H9 (cell line): ENCODE measurements around the gene GBP3. TPM values are rescaled to one million over a fixed set of nuclear protein-coding genes. Genes with fewer than 3 reads are reported as not detected.
A peak's percentile ranks its signal among the peaks of the same experiment; 100 is the strongest.

Experiments used
- DNase-seq: peaks from one replicate; pipeline ENCODE4 v3.0.0-alpha.2; 2017
- H2AFZ ChIP-seq: one replicate; pipeline ENCODE4 v1.6.1; 2013; ENCODE audit warnings: mild to moderate bottlenecking, low read length, control low read depth, moderate library complexity
- H2AK5ac ChIP-seq: 2 replicates; pipeline ENCODE4 v1.6.1; 2013; ENCODE audit warnings: low read length, control low read depth, mixed read lengths; ENCODE audit not compliant: insufficient read length
- H2BK120ac ChIP-seq: one replicate; pipeline ENCODE4 v1.6.1; 2013; ENCODE audit warnings: low read depth, mild to moderate bottlenecking, low read length, control low read depth, inconsistent platforms; ENCODE audit not compliant: poor library complexity, severe bottlenecking
- H2BK12ac ChIP-seq: 2 replicates; pipeline ENCODE4 v1.6.1; 2013; ENCODE audit warnings: low read length, control low read depth, mixed read lengths, low read depth; ENCODE audit not compliant: insufficient read length
- H2BK15ac ChIP-seq: 2 replicates; pipeline ENCODE4 v1.6.1; 2013; ENCODE audit warnings: low read depth, low read length, control low read depth
- H2BK20ac ChIP-seq: one replicate; pipeline ENCODE4 v1.6.1; 2013; ENCODE audit warnings: low read depth, mild to moderate bottlenecking, low read length, control low read depth, inconsistent platforms; ENCODE audit not compliant: poor library complexity, severe bottlenecking
- H2BK5ac ChIP-seq: 2 replicates; pipeline ENCODE4 v1.6.1; 2013; ENCODE audit warnings: low read length, control low read depth, mixed read lengths; ENCODE audit not compliant: insufficient read length
- H3K14ac ChIP-seq: 2 replicates; pipeline ENCODE4 v1.6.1; 2013; ENCODE audit warnings: low read length, control low read depth; ENCODE audit not compliant: insufficient read depth
- H3K18ac ChIP-seq: 2 replicates; pipeline ENCODE4 v1.6.1; 2013; ENCODE audit warnings: low read depth, mild to moderate bottlenecking, mixed read lengths, low read length, control low read depth; ENCODE audit not compliant: insufficient read length
- H3K23ac ChIP-seq: 2 replicates; pipeline ENCODE4 v1.6.1; 2013; ENCODE audit warnings: low read length, control low read depth, mixed read lengths, low read depth; ENCODE audit not compliant: insufficient read length
- H3K23me2 ChIP-seq: 2 replicates; pipeline ENCODE4 v1.6.1; 2013; ENCODE audit warnings: low read depth, mild to moderate bottlenecking, mixed read lengths, low read length, control low read depth; ENCODE audit not compliant: insufficient read length, poor library complexity, severe bottlenecking
- H3K27ac ChIP-seq: 2 replicates; pipeline ENCODE4 v1.5.1; 2013; ENCODE audit warnings: low read length, control low read depth, mixed read lengths, low read depth; ENCODE audit not compliant: insufficient read length
- H3K27me3 ChIP-seq: 2 replicates; pipeline ENCODE4 v1.6.1; 2013; ENCODE audit warnings: low read length, control low read depth, inconsistent platforms; ENCODE audit not compliant: insufficient read depth
- H3K4ac ChIP-seq: 2 replicates; pipeline ENCODE4 v1.6.1; 2013; ENCODE audit warnings: low read depth, mild to moderate bottlenecking, control low read depth, inconsistent platforms, low read length, moderate library complexity
- H3K4me1 ChIP-seq: 2 replicates; pipeline ENCODE4 v1.6.1; 2013; ENCODE audit warnings: low read length, control low read depth, inconsistent platforms; ENCODE audit not compliant: insufficient read depth
- H3K4me2 ChIP-seq: 2 replicates; pipeline ENCODE4 v1.6.1; 2013; ENCODE audit warnings: low read length, control low read depth, mixed read lengths; ENCODE audit not compliant: insufficient read length, insufficient read depth
- H3K56ac ChIP-seq: 2 replicates; pipeline ENCODE4 v1.6.1; 2013; ENCODE audit warnings: low read depth, mild to moderate bottlenecking, mixed read lengths, low read length, control low read depth; ENCODE audit not compliant: insufficient read length
- H3K79me1 ChIP-seq: 2 replicates; pipeline ENCODE4 v1.6.1; 2013; ENCODE audit warnings: low read depth, mild to moderate bottlenecking, moderate library complexity, low read length, control low read depth, inconsistent platforms; ENCODE audit not compliant: insufficient read depth, poor library complexity, severe bottlenecking
- H3K79me2 ChIP-seq: 2 replicates; pipeline ENCODE4 v1.6.1; 2013; ENCODE audit warnings: low read length, control low read depth, inconsistent platforms; ENCODE audit not compliant: insufficient read depth
- H3K9ac ChIP-seq: 2 replicates; pipeline ENCODE4 v1.6.1; 2013; ENCODE audit warnings: low read length, control low read depth, mixed read lengths; ENCODE audit not compliant: insufficient read length; ENCODE audit errors: extremely low read depth
- H3K9me3 ChIP-seq: one replicate; pipeline ENCODE4 v1.6.1; 2013; ENCODE audit warnings: low read depth, low read length, inconsistent platforms; ENCODE audit not compliant: control insufficient read depth
- H3T11ph ChIP-seq: one replicate; pipeline ENCODE4 v1.6.1; 2013; ENCODE audit warnings: mild to moderate bottlenecking, low read length, control low read depth, inconsistent platforms
- H4K20me1 ChIP-seq: one replicate; pipeline ENCODE4 v1.6.1; 2013; ENCODE audit not compliant: control insufficient read depth, insufficient read length, insufficient read depth
- H4K5ac ChIP-seq: 2 replicates; pipeline ENCODE4 v1.6.1; 2013; ENCODE audit warnings: low read depth, mild to moderate bottlenecking, mixed read lengths, low read length, control low read depth; ENCODE audit not compliant: insufficient read length
- H4K8ac ChIP-seq: replicated peaks from 2 replicates; pipeline ENCODE4 v1.6.1; 2013; ENCODE audit warnings: low read length, control low read depth, mixed read lengths, low read depth; ENCODE audit not compliant: insufficient read length
- H4K91ac ChIP-seq: 2 replicates; pipeline ENCODE4 v1.6.1; 2013; ENCODE audit warnings: low read depth, mild to moderate bottlenecking, moderate library complexity, mixed read lengths, low read length, control low read depth; ENCODE audit not compliant: insufficient read length
- H3K27ac Mint-ChIP-seq, 3 experiments: 2 replicates in 2 of 3; 3 replicates in 1 of 3; pipeline ENCODE4 v1.8.0; 2020 to 2021; ENCODE audit warnings: mixed read lengths in 3 of 3, mild to moderate bottlenecking in 1 of 3, moderate library complexity in 1 of 3
- H3K27me3 Mint-ChIP-seq: 2 replicates; pipeline ENCODE4 v1.8.0; 2021; ENCODE audit warnings: low read depth, mild to moderate bottlenecking, moderate library complexity, mixed read lengths
- H3K36me3 Mint-ChIP-seq, 3 experiments: 2 replicates in 2 of 3; 3 replicates in 1 of 3; pipeline ENCODE4 v1.8.0; 2020 to 2021; ENCODE audit warnings: low read depth in 3 of 3, mixed read lengths in 3 of 3; ENCODE audit not compliant: insufficient read depth in 1 of 3
- H3K4me1 Mint-ChIP-seq, 2 experiments: 2 replicates each; pipeline ENCODE4 v1.8.0; 2020; ENCODE audit warnings: mixed read lengths in 2 of 2
- H3K4me3 Mint-ChIP-seq, 2 experiments: 2 replicates in 1 of 2; 3 replicates in 1 of 2; pipeline ENCODE4 v1.8.0; 2020 to 2021; ENCODE audit warnings: mild to moderate bottlenecking in 2 of 2, mixed read lengths in 2 of 2, moderate library complexity in 1 of 2
- H3K9me3 Mint-ChIP-seq, 2 experiments: 2 replicates in 1 of 2; 3 replicates in 1 of 2; pipeline ENCODE4 v1.8.0; 2020; ENCODE audit warnings: mild to moderate bottlenecking in 2 of 2, mixed read lengths in 2 of 2, moderate library complexity in 1 of 2
- WGBS: extraction: QIAGEN DNeasy Blood & Tissue Kit; methylation state at CpG from one replicate; pipeline ENCODE4 v1.1.7; 2013; ENCODE audit warnings: missing lambda C conversion rate, low lambda C conversion rate, mixed read lengths; ENCODE audit not compliant: insufficient read length; ENCODE audit errors: extremely low coverage; 5-methylcytosine and 5-hydroxymethylcytosine counted together
- total RNA-seq: library from RNA; stranded (reverse); gene quantifications from 2 replicates; pipeline ENCODE4 v1.2.1, GENCODE V29; 2021
- TF ChIP-seq, protein P1 (sequence below): fragments of 200-600 bp; sonication (generic); conservative IDR thresholded peaks from 3 replicates; pipeline ENCODE4 v1.8.0; 2021; ENCODE audit warnings: antibody characterized with exemption, mild to moderate bottlenecking

GBP3 gene
- total RNA-seq, 1 experiment from 2014 or later, result not detected

DNA sequence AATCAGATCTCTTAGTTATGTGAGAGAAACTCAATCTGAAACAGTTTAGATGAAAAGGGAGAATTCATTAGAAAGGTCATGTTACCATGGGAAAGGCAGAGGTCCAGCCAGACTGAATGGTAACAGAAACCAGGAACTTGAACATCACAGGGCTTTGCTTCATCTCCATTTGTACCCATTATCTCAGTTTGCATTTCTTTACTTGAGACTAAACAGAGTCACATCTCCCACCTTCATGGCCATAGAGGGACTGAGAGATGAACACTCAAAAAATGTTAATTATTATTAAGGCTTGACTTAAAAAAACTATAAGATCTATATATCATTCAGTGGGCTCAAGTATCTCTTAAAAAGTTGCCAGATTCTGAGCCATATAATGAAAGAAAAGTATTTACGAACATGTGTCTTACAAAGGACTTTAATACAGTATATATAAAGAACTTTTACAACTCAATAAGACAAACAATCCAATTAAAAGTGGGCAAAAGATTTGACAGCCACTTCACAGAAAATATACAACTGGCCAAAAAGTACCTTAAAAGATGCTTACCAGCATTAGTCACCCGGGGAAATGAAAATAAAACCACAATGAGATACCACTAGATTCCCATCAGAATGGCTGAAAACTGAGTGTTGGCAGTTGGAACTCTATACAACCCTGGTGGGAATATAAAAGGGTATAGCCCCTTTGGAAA is 43.5 kb downstream of the GBP3 start:
- Histone ChIP-seq H2AFZ (no peak overlapping the region), H4K20me1 (no peaks in the 10 kb centered on the region), H3K27ac (no peak overlapping the region), H3K79me2 (peaks cover 6% of the 10 kb centered on the region; the same call in 1 of the 2 replicates), H3K23ac (no peak overlapping the region), H3K4me2 (no peak overlapping the region), H4K5ac (no peak overlapping the region), H2BK120ac (no peak overlapping the region), H2BK12ac (no peak overlapping the region), H3K56ac (no peak overlapping the region), H3K4ac (no peak overlapping the region), H3K14ac (no peak overlapping the region), H3K9ac (no peak overlapping the region), H3K79me1 (peaks cover 13% of the 10 kb centered on the region), H3K27me3 (no peaks in the 10 kb centered on the region), H4K8ac (no peak overlapping the region), H3K18ac (no peak overlapping the region), H3K23me2 (no peaks in the 10 kb centered on the region), H3K4me1 (no peaks in the 10 kb centered on the region), H2BK5ac (no peak overlapping the region), H4K91ac (no peak overlapping the region), H3T11ph (no peak overlapping the region), H2BK15ac (no peak overlapping the region), H3K9me3 (no peaks in the 10 kb centered on the region), H2BK20ac (no peak overlapping the region), H2AK5ac (no peak overlapping the region)
- H3K27ac Mint-ChIP-seq, result 0 out of 7 replicates have a peak overlapping the region, but pooled peaks of 1 of the 3 experiments have one; percentile 4
- TF ChIP-seq, protein P1, sequence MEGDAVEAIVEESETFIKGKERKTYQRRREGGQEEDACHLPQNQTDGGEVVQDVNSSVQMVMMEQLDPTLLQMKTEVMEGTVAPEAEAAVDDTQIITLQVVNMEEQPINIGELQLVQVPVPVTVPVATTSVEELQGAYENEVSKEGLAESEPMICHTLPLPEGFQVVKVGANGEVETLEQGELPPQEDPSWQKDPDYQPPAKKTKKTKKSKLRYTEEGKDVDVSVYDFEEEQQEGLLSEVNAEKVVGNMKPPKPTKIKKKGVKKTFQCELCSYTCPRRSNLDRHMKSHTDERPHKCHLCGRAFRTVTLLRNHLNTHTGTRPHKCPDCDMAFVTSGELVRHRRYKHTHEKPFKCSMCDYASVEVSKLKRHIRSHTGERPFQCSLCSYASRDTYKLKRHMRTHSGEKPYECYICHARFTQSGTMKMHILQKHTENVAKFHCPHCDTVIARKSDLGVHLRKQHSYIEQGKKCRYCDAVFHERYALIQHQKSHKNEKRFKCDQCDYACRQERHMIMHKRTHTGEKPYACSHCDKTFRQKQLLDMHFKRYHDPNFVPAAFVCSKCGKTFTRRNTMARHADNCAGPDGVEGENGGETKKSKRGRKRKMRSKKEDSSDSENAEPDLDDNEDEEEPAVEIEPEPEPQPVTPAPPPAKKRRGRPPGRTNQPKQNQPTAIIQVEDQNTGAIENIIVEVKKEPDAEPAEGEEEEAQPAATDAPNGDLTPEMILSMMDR, result no peak
- no peak for DNase-seq
- peaks cover 31 to 55% (median 54%) of the 10 kb centered on the region in 3 experiments for H3K36me3 Mint-ChIP-seq
- H3K4me3 Mint-ChIP-seq, result no peak overlapping the region
- WGBS, result no CpG with 5 or more reads among the region's 2 CpGs
- peaks cover 5 to 7% of the 10 kb centered on the region in 2 experiments; a peak in 4 of 5 replicates for H3K9me3 Mint-ChIP-seq
- no peaks in the 10 kb centered on the region for H3K27me3 Mint-ChIP-seq
- no peaks in the 10 kb centered on the region; a peak in 1 of 4 replicates for H3K4me1 Mint-ChIP-seq
